IgD-negative memory B cell (primary cell): Measurements from ENCODE around the gene SGCG. TPM values are rescaled to one million over a fixed set of nuclear protein-coding genes. Genes with fewer than 3 reads are reported as not detected.
"Not testable (repeated sequence)": the region's sequence is repeated elsewhere in the genome, so short reads cannot be mapped to it uniquely, and the experiment has no call there.

Experiments
- H3K27ac Mint-ChIP-seq, 3 donors: one replicate each; pipeline ENCODE4 v1.8.0; 2020 to 2022; ENCODE audit warnings: mild to moderate bottlenecking in 3 of 3, mixed read lengths in 3 of 3, moderate library complexity in 1 of 3
- H3K27me3 Mint-ChIP-seq: one replicate; pipeline ENCODE4 v1.8.0; 2021; ENCODE audit warnings: mixed read lengths
- H3K36me3 Mint-ChIP-seq: one replicate; pipeline ENCODE4 v1.8.0; 2020; ENCODE audit warnings: mild to moderate bottlenecking, mixed read lengths
- H3K4me1 Mint-ChIP-seq, 3 donors: one replicate each; pipeline ENCODE4 v1.8.0; 2020 to 2022; ENCODE audit warnings: mixed read lengths in 3 of 3, mild to moderate bottlenecking in 1 of 3
- H3K4me3 Mint-ChIP-seq, 4 donors: one replicate each; pipeline ENCODE4 v1.8.0; 2020 to 2022; ENCODE audit warnings: mild to moderate bottlenecking in 4 of 4, mixed read lengths in 4 of 4, moderate library complexity in 3 of 4
- H3K9me3 Mint-ChIP-seq, 3 donors: one replicate each; pipeline ENCODE4 v1.8.0; 2020 to 2021; ENCODE audit warnings: mixed read lengths in 3 of 3, mild to moderate bottlenecking in 1 of 3
- polyA plus RNA-seq: library from polyadenylated mRNA; unstranded; fragments of 300-500 nt; fragmentation: Illumina TruSeq; gene quantifications from one replicate; pipeline ENCODE4 v1.2.3, GENCODE V29; 2021

The SGCG gene
- polyA plus RNA-seq = not detected

GRCh38 chr13:23180711-23181110 lies at the start of gene SGCG:
TSS of gene SGCG (plus strand) at chr13:23180979. CDS start at chr13:23203695, 22,716 bp downstream.
- Mint-ChIP-seq H3K36me3 (peaks cover 4% of the 10 kb centered on the region), H3K27me3 (peaks cover 4% of the 10 kb centered on the region), H3K4me1 (no peaks in the 10 kb centered on the region), H3K9me3 (peaks cover 2 to 7% (median 2%) of the 10 kb centered on the region in 3 donors), H3K4me3 (no peak within 1 kb of the TSS), H3K27ac (no peak within 1 kb of the TSS)

DNA sequence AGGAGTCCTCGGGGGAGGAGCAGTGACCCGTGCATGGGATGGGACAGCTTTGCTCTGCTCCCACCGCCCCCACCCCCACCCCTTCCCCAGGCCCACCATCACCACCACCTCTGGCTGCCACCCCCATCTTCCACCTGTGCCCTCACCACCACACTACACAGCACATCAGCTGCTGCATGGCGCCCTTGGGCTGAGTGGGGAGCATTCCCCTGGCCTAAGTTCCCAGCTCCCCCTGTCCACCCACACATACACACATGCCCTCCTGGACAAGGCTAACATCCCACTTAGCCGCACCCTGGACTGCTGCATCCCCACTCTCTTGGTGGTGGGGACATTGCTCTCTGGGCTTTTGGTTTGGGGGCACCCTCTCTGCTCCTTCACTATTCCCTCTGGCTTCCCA lies 46.2 kb upstream of the SGCG start:
- Mint-ChIP-seq H3K36me3 (no peaks in the 10 kb centered on the region), H3K27ac (no peak overlapping the region), H3K4me1 (no peaks in the 10 kb centered on the region), H3K27me3 (no peaks in the 10 kb centered on the region), H3K9me3 (no peaks in the 10 kb centered on the region), H3K4me3 (no peak overlapping the region)

- H3K27me3 Mint-ChIP-seq = peaks cover 6% of the 10 kb centered on the region
These were observed 40.3 kb upstream of the SGCG start for GRCh38 chr13:23140492-23140891.

GRCh38 chr13:23141964-23142363 lies 38.8 kb upstream of the SGCG start:
- Mint-ChIP-seq H3K27ac (peak overlapping the region in 1 of 3 donors; percentile 57), H3K9me3 (no peaks in the 10 kb centered on the region), H3K4me1 (no peaks in the 10 kb centered on the region), H3K36me3 (no peaks in the 10 kb centered on the region), H3K27me3 (peaks cover 6% of the 10 kb centered on the region), H3K4me3 (no peak overlapping the region)

More at GRCh38 chr13:23140492-23140891, 40.3 kb upstream of the SGCG start:
- Mint-ChIP-seq H3K9me3 (no peaks in the 10 kb centered on the region), H3K4me3 (no peak overlapping the region), H3K27ac (peak overlapping the region in 1 of 3 donors; percentile 6), H3K36me3 (no peaks in the 10 kb centered on the region), H3K4me1 (no peaks in the 10 kb centered on the region)

DNA sequence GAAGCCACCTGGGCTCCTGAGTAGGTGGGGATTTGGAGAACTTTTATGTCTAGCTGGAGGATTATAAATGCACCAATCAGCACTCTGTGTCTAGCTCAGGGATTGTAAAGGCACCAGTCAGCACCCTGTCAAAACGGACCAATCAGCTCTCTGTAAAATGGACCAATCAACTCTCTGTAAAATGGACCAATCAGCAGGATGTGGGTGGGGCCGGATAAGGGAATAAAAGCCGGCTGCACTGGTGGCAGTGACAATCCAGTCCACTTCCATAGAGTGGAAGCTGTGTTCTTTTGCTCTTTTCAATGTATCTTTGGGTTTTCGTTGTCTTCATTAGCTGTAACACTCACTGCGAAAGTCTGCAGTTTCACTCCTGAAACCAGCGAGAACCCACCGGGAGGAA lies 38.2 kb upstream of the SGCG start:
- H3K9me3 Mint-ChIP-seq, H3K4me3 Mint-ChIP-seq, H3K27me3 Mint-ChIP-seq: not testable (repeated sequence)

GRCh38 chr13:23144431-23144830 lies 36.3 kb upstream of the SGCG start:
- Mint-ChIP-seq H3K36me3 (no peaks in the 10 kb centered on the region), H3K9me3 (no peaks in the 10 kb centered on the region), H3K27me3 (peaks cover 6% of the 10 kb centered on the region), H3K4me1 (no peaks in the 10 kb centered on the region), H3K4me3 (no peak overlapping the region), H3K27ac (no peak overlapping the region)

More for the DNA sequence above, 38.2 kb upstream of the SGCG start:
- not testable (repeated sequence) for H3K36me3 Mint-ChIP-seq, H3K4me1 Mint-ChIP-seq
- H3K27ac Mint-ChIP-seq = peak overlapping the region in 1 of 3 donors; percentile 57

- Mint-ChIP-seq H3K27ac (no peak overlapping the region), H3K4me3 (no peak overlapping the region), H3K4me1 (no peaks in the 10 kb centered on the region), H3K27me3 (peaks cover 6% of the 10 kb centered on the region), H3K36me3 (no peaks in the 10 kb centered on the region), H3K9me3 (no peaks in the 10 kb centered on the region)
These were observed 34.8 kb upstream of the SGCG start for GRCh38 chr13:23146006-23146405.

- Mint-ChIP-seq H3K36me3 (no peaks in the 10 kb centered on the region), H3K27me3 (peaks cover 6% of the 10 kb centered on the region), H3K9me3 (no peaks in the 10 kb centered on the region), H3K27ac (no peak overlapping the region), H3K4me1 (no peaks in the 10 kb centered on the region), H3K4me3 (no peak overlapping the region)
These were observed 33.8 kb upstream of the SGCG start for GRCh38 chr13:23146811-23147625.

- Mint-ChIP-seq H3K4me3 (no peak overlapping the region), H3K36me3 (no peaks in the 10 kb centered on the region), H3K9me3 (no peaks in the 10 kb centered on the region), H3K27ac (peak overlapping the region in 1 of 3 donors; percentile 61), H3K27me3 (peaks cover 6% of the 10 kb centered on the region), H3K4me1 (no peaks in the 10 kb centered on the region)
These were observed 33.0 kb upstream of the SGCG start for GRCh38 chr13:23147827-23148226.

- peaks cover 0 to 6% (median 0%) of the 10 kb centered on the region in 3 donors for H3K4me1 Mint-ChIP-seq
- peaks cover 22% of the 10 kb centered on the region for H3K27me3 Mint-ChIP-seq
- H3K4me3 Mint-ChIP-seq = no peak overlapping the region
- no peaks in the 10 kb centered on the region for H3K36me3 Mint-ChIP-seq
- peaks cover 0 to 5% (median 1%) of the 10 kb centered on the region in 3 donors for H3K9me3 Mint-ChIP-seq
- H3K27ac Mint-ChIP-seq = no peak overlapping the region
These were observed 23.0 kb upstream of the SGCG start for GRCh38 chr13:23157781-23158180.

- Mint-ChIP-seq H3K27ac (no peak overlapping the region), H3K36me3 (no peaks in the 10 kb centered on the region), H3K4me3 (no peak overlapping the region), H3K9me3 (peaks cover 0 to 4% (median 1%) of the 10 kb centered on the region in 3 donors), H3K27me3 (peaks cover 22% of the 10 kb centered on the region), H3K4me1 (peaks cover 0 to 6% (median 0%) of the 10 kb centered on the region in 3 donors)
These were observed 21.5 kb upstream of the SGCG start for GRCh38 chr13:23159205-23159759.

DNA sequence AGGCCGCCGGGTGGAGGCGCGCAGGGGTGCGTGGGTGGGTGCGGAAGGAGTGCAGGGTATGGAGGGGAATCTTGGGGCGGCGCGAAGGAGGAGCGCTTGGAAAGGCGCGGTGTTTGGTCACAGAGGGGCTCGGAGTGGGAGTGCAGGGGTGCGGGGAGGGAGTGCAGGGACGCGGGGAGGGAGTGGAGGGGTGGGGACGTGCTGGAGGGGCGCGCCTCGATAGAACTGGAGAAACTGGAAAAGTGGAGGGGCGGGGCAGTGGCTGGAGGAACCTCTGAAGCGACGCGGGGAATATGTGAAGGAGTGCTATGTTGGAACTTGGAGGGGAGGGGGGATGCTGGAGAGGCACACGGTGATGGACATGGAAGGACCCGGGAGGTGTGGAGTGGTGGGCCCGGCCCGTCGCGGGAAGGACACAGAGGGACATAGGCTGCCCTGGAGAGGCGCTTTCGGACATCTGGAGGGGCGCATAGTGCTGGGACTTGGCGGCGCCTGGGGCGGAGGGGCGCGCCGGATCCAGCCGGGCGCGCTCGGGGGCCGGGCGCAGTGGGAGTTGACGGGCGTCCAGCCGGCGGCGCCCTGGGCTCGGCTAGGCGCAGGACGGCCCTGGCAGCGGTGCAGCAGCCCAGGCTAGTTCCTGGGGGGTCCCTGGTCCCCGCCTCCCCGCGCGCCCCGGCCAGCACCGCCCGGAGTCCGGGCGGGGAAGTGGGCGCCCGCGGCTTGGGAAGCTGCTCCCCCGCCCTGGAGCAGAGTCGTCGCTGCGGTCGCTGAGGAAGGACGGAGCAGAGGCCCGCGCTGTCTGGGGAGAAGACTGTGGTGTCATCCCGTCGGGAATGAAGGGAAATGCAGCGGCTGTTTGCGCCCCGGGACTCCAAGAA lies 20.8 kb upstream of the SGCG start:
- Mint-ChIP-seq H3K27me3 (peaks cover 22% of the 10 kb centered on the region), H3K4me3 (no peak overlapping the region)

GRCh38 chr13:23160638-23161480 lies 19.9 kb upstream of the SGCG start:
- H3K27me3 Mint-ChIP-seq = peaks cover 22% of the 10 kb centered on the region
- peaks cover 0 to 4% (median 1%) of the 10 kb centered on the region in 3 donors for H3K9me3 Mint-ChIP-seq
- no peak overlapping the region for H3K27ac Mint-ChIP-seq
- H3K4me3 Mint-ChIP-seq = peak overlapping the region in 1 of 4 donors; percentile 40
- no peaks in the 10 kb centered on the region for H3K36me3 Mint-ChIP-seq
- H3K4me1 Mint-ChIP-seq = peaks cover 0 to 6% (median 0%) of the 10 kb centered on the region in 3 donors

More for the DNA sequence above, 20.8 kb upstream of the SGCG start:
- Mint-ChIP-seq H3K9me3 (peaks cover 0 to 4% (median 1%) of the 10 kb centered on the region in 3 donors), H3K27ac (no peak overlapping the region), H3K4me1 (peaks cover 0 to 6% (median 0%) of the 10 kb centered on the region in 3 donors), H3K36me3 (no peaks in the 10 kb centered on the region)

DNA sequence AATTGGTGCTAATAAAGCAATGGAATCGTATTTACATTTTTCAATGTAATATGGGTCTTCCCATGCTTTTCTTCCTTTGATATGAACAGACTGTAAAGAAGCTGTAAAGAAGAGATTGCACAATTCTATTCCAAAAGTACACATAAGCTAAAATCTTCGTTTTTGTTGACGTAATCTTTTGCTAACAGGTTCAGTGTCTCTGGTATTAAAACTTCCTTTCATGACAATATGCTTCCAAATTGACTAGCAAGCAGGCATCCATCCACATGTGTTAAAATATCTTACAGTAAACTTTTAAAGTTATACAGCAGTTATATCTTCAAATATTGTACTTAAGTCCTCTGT lies 19.3 kb upstream of the SGCG start:
- Mint-ChIP-seq H3K4me3 (no peak overlapping the region), H3K27ac (no peak overlapping the region), H3K4me1 (peaks cover 0 to 6% (median 0%) of the 10 kb centered on the region in 3 donors), H3K27me3 (peaks cover 22% of the 10 kb centered on the region), H3K36me3 (no peaks in the 10 kb centered on the region), H3K9me3 (peaks cover 0 to 4% (median 1%) of the 10 kb centered on the region in 3 donors)
